ENCODE results near the gene CTNNBIP1. TPM values are rescaled to one million over a fixed set of nuclear protein-coding genes. Genes with fewer than 3 reads are reported as not detected.

The CTNNBIP1 gene
- total RNA-seq, 2 donors from 2014 or later = 65.0 to 69.5 TPM

DNA sequence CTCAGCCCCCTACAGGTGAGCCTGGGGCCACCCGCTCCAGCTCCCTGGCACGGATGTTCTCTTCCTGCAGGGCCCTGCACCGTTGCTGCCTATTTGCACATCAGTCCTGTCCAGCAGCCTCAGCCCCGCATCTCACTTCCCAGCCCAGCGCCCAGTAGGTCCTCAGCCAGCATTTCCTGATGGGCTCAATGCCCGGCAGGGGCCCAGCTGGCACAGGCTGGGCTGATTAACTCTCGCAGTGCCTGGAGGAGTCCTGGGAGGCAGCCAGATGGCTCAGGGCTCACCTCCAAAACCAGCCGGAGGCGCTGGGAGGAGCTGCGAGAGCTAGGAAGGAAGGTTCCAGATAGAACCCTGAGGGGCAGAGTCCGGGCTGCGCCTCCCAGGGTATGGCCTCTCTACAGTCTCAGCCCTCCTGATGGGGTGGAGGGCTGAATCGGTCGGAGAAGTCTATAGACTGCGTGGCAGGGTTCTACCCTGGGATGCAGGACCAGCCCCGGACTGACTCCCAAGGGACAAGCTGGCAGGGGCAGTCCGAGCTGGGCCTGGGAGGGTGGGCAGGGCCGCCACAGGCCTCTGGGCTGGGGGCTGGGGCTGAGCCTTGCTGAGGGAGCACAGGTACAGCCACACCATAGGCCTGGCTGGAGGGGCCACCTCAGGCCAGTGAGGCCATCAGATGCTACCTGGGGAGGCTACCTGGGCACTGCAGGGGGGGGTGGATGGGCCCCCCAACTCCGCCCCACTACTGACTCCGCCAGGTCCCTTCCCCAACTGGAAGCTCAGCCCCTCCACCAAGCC, 67.1 kb downstream of the CTNNBIP1 start:
- 89 to 93% methylated on average over 10 to 20 of the region's 20 CpGs for whole genome bisulfite sequencing, 2 experiments (ENCODE audit: insufficient coverage in 1 of 2, insufficient read length in 1 of 2)
- DNase-seq = peak; percentile 57
- no peak overlapping the region for H3K4me3 Mint-ChIP-seq
- H3K4me1 Mint-ChIP-seq = peaks cover 21% of the 10 kb centered on the region
- peaks cover 1% of the 10 kb centered on the region for H3K27me3 Mint-ChIP-seq (ENCODE audit: insufficient read depth)
- Histone ChIP-seq H3K9ac (ENCODE audit: extremely low read depth, low read length, poor library complexity, severe bottlenecking) (no peak overlapping the region), H3K4me1 (ENCODE audit: control insufficient read depth, insufficient read depth, low read length) (peaks cover 9% of the 10 kb centered on the region), H3K9me3 (ENCODE audit: control insufficient read depth, low read length) (no peaks in the 10 kb centered on the region), H3K27ac (ENCODE audit: low read depth, low read length) (no peak overlapping the region), H3K36me3 (ENCODE audit: control insufficient read depth, insufficient read depth, low read length) (no peaks in the 10 kb centered on the region), H3K27me3 (ENCODE audit: control insufficient read depth, insufficient read depth, low read length, poor library complexity, severe bottlenecking) (no peaks in the 10 kb centered on the region), H3K4me3 (ENCODE audit: low read length) (no peak overlapping the region)
- no peaks in the 10 kb centered on the region for H3K9me3 Mint-ChIP-seq
- TF ChIP-seq, protein P1, sequence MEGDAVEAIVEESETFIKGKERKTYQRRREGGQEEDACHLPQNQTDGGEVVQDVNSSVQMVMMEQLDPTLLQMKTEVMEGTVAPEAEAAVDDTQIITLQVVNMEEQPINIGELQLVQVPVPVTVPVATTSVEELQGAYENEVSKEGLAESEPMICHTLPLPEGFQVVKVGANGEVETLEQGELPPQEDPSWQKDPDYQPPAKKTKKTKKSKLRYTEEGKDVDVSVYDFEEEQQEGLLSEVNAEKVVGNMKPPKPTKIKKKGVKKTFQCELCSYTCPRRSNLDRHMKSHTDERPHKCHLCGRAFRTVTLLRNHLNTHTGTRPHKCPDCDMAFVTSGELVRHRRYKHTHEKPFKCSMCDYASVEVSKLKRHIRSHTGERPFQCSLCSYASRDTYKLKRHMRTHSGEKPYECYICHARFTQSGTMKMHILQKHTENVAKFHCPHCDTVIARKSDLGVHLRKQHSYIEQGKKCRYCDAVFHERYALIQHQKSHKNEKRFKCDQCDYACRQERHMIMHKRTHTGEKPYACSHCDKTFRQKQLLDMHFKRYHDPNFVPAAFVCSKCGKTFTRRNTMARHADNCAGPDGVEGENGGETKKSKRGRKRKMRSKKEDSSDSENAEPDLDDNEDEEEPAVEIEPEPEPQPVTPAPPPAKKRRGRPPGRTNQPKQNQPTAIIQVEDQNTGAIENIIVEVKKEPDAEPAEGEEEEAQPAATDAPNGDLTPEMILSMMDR (conservative IDR thresholded peaks at IDR 0.05) = no peak
- no peaks in the 10 kb centered on the region for H3K36me3 Mint-ChIP-seq (ENCODE audit: low read depth)
- no peak overlapping the region for H3K27ac Mint-ChIP-seq

DNA sequence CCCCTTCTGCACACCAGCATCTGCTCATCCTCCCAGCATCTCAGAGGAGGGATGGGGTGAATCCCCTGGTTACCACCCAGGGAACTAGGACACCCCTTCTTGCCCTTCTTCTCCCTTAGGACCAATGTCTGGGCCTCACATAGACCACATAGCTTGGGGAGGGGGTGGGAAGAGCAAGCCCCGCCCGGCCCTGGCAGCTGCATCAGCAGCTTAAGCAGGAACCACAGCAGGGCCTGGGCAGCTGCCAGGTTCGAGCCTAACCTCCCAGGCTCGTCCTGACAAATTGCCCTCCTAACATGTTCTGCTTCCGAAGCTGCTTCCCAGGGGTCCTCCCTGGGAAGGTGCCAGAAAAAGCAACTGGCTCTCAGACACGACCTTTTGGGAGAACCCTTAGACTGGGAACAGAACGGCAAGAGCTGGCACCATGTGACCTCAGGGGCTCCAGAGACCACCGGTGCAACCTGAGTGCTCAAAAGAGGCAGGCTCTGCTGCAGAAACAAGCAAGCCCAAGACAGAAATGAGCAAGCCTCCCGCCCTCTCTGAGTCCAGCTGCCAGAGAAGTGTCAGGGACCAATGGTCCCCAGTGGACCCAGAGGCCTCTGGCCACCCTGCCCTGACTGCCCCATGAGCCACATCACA, 67.9 kb downstream of the CTNNBIP1 start:
- DNase-seq = no peak
- WGBS, 2 experiments (ENCODE audit: insufficient coverage in 1 of 2, insufficient read length in 1 of 2) = 89 to 95% methylated on average over 8 to 9 of the region's 9 CpGs
- Histone ChIP-seq H3K27me3 (ENCODE audit: control insufficient read depth, insufficient read depth, low read length, poor library complexity, severe bottlenecking) (no peaks in the 10 kb centered on the region), H3K4me3 (ENCODE audit: low read length) (no peak overlapping the region), H3K9me3 (ENCODE audit: control insufficient read depth, low read length) (no peaks in the 10 kb centered on the region), H3K9ac (ENCODE audit: extremely low read depth, low read length, poor library complexity, severe bottlenecking) (no peak overlapping the region), H3K4me1 (ENCODE audit: control insufficient read depth, insufficient read depth, low read length) (peaks cover 7% of the 10 kb centered on the region), H3K36me3 (ENCODE audit: control insufficient read depth, insufficient read depth, low read length) (no peaks in the 10 kb centered on the region), H3K27ac (ENCODE audit: low read depth, low read length) (no peak overlapping the region)
- H3K9me3 Mint-ChIP-seq = no peaks in the 10 kb centered on the region
- no peaks in the 10 kb centered on the region for H3K36me3 Mint-ChIP-seq (ENCODE audit: low read depth)
- no peak overlapping the region for H3K27ac Mint-ChIP-seq
- peaks cover 4% of the 10 kb centered on the region for H3K27me3 Mint-ChIP-seq (ENCODE audit: insufficient read depth)
- TF ChIP-seq, protein P1 (conservative IDR thresholded peaks at IDR 0.05) = no peak
- H3K4me3 Mint-ChIP-seq = no peak overlapping the region
- peaks cover 15% of the 10 kb centered on the region for H3K4me1 Mint-ChIP-seq

DNA sequence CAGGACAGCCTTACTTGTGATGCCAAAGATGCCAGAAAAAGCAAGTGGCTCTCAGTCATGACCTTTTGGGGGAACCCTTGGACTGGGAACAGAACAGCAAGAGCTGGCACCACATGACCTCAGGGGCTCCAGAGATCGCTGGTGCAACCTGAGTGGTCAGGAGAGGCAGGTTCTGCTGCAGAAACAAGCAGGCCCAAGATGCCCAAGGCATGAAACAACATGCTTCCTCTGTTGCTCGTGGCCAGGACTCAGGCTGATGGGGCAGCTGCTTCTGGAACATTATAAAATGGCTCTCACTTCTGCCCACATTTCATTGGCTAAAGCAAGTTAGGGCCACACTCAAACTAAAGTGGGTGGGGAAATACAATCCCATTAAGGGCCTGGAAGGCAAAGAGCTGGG, 68.6 kb downstream of the CTNNBIP1 start:
- Mint-ChIP-seq H3K27ac (no peak overlapping the region), H3K4me1 (peaks cover 9% of the 10 kb centered on the region), H3K36me3 (ENCODE audit: low read depth) (no peaks in the 10 kb centered on the region), H3K9me3 (no peaks in the 10 kb centered on the region), H3K27me3 (ENCODE audit: insufficient read depth) (peaks cover 4% of the 10 kb centered on the region), H3K4me3 (no peak overlapping the region)
- TF ChIP-seq, protein P1 (conservative IDR thresholded peaks at IDR 0.05) = no peak
- Histone ChIP-seq H3K9me3 (ENCODE audit: control insufficient read depth, low read length) (no peaks in the 10 kb centered on the region), H3K36me3 (ENCODE audit: control insufficient read depth, insufficient read depth, low read length) (no peaks in the 10 kb centered on the region), H3K27me3 (ENCODE audit: control insufficient read depth, insufficient read depth, low read length, poor library complexity, severe bottlenecking) (no peaks in the 10 kb centered on the region), H3K27ac (ENCODE audit: low read depth, low read length) (no peak overlapping the region), H3K9ac (ENCODE audit: extremely low read depth, low read length, poor library complexity, severe bottlenecking) (no peak overlapping the region), H3K4me1 (ENCODE audit: control insufficient read depth, insufficient read depth, low read length) (no peaks in the 10 kb centered on the region), H3K4me3 (ENCODE audit: low read length) (no peak overlapping the region)
- 80 to 86% methylated on average over 1 to 2 of the region's 2 CpGs for WGBS, 2 experiments (ENCODE audit: insufficient coverage in 1 of 2, insufficient read length in 1 of 2)
- no peak for DNase-seq

Data from endodermal cell (in vitro differentiated cells).